Measurements from ENCODE around the gene PLEKHA5.
A peak's percentile ranks its signal among the peaks of the same experiment; 100 is the strongest.
"Not testable (repeated sequence)": the region's sequence is repeated elsewhere in the genome, so short reads cannot be mapped to it uniquely, and the experiment has no call there.

The PLEKHA5 gene

GRCh38 chr12:19282133-19282699, 152.7 kb downstream of the PLEKHA5 start:
- no peak for DNase-seq (ENCODE audit: low spot score)

- no peak for DNase-seq (ENCODE audit: low spot score)
Observed at GRCh38 chr12:19284658-19285057, 155.1 kb downstream of the PLEKHA5 start.

- DNase-seq (ENCODE audit: low spot score), result no peak
Observed at GRCh38 chr12:19285793-19286448, 156.4 kb downstream of the PLEKHA5 start.

- no peak for DNase-seq (ENCODE audit: low spot score)
Observed at GRCh38 chr12:19287302-19287701, 157.8 kb downstream of the PLEKHA5 start.

- DNase-seq (ENCODE audit: low spot score), result no peak
Observed at GRCh38 chr12:19288161-19288560, 158.6 kb downstream of the PLEKHA5 start.

- peak; percentile 69 for DNase-seq (ENCODE audit: low spot score)
Observed at GRCh38 chr12:19288603-19289244, 159.2 kb downstream of the PLEKHA5 start.

- DNase-seq (ENCODE audit: low spot score), result no peak
Observed at GRCh38 chr12:19298836-19299605, 169.5 kb downstream of the PLEKHA5 start.

GRCh38 chr12:19299765-19300164, 170.2 kb downstream of the PLEKHA5 start:
- DNase-seq (ENCODE audit: low spot score), result no peak

- no peak for DNase-seq (ENCODE audit: low spot score)
Observed at GRCh38 chr12:19301223-19301622, 171.7 kb downstream of the PLEKHA5 start.

- DNase-seq (ENCODE audit: low spot score), result no peak
Observed at GRCh38 chr12:19301688-19302087, 172.2 kb downstream of the PLEKHA5 start.

- no peak for DNase-seq (ENCODE audit: low spot score)
Observed at GRCh38 chr12:19302100-19302640, 172.6 kb downstream of the PLEKHA5 start.

- DNase-seq (ENCODE audit: low spot score), result no peak
Observed at GRCh38 chr12:19303496-19303895, 174.0 kb downstream of the PLEKHA5 start.

GRCh38 chr12:19304149-19304750, 174.7 kb downstream of the PLEKHA5 start:
- DNase-seq (ENCODE audit: low spot score), result no peak

GRCh38 chr12:19305621-19306020, 176.1 kb downstream of the PLEKHA5 start:
- DNase-seq (ENCODE audit: low spot score), result not testable (repeated sequence)

GRCh38 chr12:19306366-19306765, 176.8 kb downstream of the PLEKHA5 start:
- DNase-seq (ENCODE audit: low spot score), result no peak

- DNase-seq (ENCODE audit: low spot score), result no peak
Observed at GRCh38 chr12:19307451-19307850, 177.9 kb downstream of the PLEKHA5 start.

- DNase-seq (ENCODE audit: low spot score), result no peak
Observed at GRCh38 chr12:19311165-19311564, 181.6 kb downstream of the PLEKHA5 start.

GRCh38 chr12:19312637-19313036, 183.1 kb downstream of the PLEKHA5 start:
- no peak for DNase-seq (ENCODE audit: low spot score)

- peak; percentile 46 for DNase-seq (ENCODE audit: low spot score)
Observed at GRCh38 chr12:19316425-19316824, 186.9 kb downstream of the PLEKHA5 start.

- DNase-seq (ENCODE audit: low spot score), result no peak
Observed at GRCh38 chr12:19322376-19322775, 192.8 kb downstream of the PLEKHA5 start.

GRCh38 chr12:19323805-19324204, 194.3 kb downstream of the PLEKHA5 start:
- no peak for DNase-seq (ENCODE audit: low spot score)

- no peak for DNase-seq (ENCODE audit: low spot score)
Observed at GRCh38 chr12:19326102-19326501, 196.6 kb downstream of the PLEKHA5 start.
